PC-9 (cell line): ENCODE measurements around the gene RCBTB2. TPM values are rescaled to one million over a fixed set of nuclear protein-coding genes. Genes with fewer than 3 reads are reported as not detected.

ENCODE experiments used
- BruUV-seq: library from RNA; stranded (reverse); fragments of 400-500 nt; replicated peaks from 2 replicates; lab custom pipeline; 2021; lab: Mats Ljungman, UMichigan
- CTCF ChIA-PET: fragments of 300-600 bp; sonication (Branson Sonifier 250); formaldehyde crosslinking; loops from one replicate; lab custom pipeline; 2022; ENCODE audit warnings: antibody characterized with exemption; lab: Charles Lee
- POLR2A ChIA-PET: fragments of 300-600 bp; sonication (Branson Sonifier 250); formaldehyde crosslinking; loops from one replicate; lab custom pipeline; 2022; ENCODE audit warnings: antibody characterized with exemption; ENCODE audit not compliant: unreplicated experiment; lab: Charles Lee
- DNase-seq, 2 experiments: peaks; one replicate each; pipeline versions ENCODE4 v3.0.0 to v3.0.0-alpha.2; 2015 to 2022; ENCODE audit warnings: mixed read lengths in 1 of 2
- H2AFZ ChIP-seq: fragments of 200-600 bp; sonication (generic); 2 replicates; pipeline ENCODE4 v1.8.1; 2017; ENCODE audit warnings: antibody characterized with exemption
- H3F3A ChIP-seq: fragments of 200-600 bp; sonication (generic); 2 replicates; pipeline ENCODE4 v1.8.1; 2017; ENCODE audit warnings: antibody characterized with exemption, mild to moderate bottlenecking, low read depth; ENCODE audit not compliant: insufficient read depth
- H3K27ac ChIP-seq: fragments of 200-600 bp; sonication (generic); 2 replicates; pipeline ENCODE4 v1.6.1; 2016; ENCODE audit warnings: mixed run types
- H3K27me3 ChIP-seq: fragments of 200-600 bp; sonication (generic); 2 replicates; pipeline ENCODE4 v1.6.1; 2016; ENCODE audit warnings: low read depth, mixed run types; ENCODE audit not compliant: insufficient read depth
- H3K36me3 ChIP-seq: fragments of 200-600 bp; sonication (generic); 2 replicates; pipeline ENCODE4 v1.6.1; 2016; ENCODE audit warnings: low read depth, mixed run types
- H3K4me1 ChIP-seq: fragments of 200-600 bp; sonication (generic); replicated peaks from 2 replicates; pipeline ENCODE4 v1.6.1; 2016; ENCODE audit warnings: mixed run types; ENCODE audit not compliant: insufficient read depth
- H3K4me2 ChIP-seq: fragments of 200-600 bp; sonication (generic); 2 replicates; pipeline ENCODE4 v1.6.1; 2017; ENCODE audit warnings: mixed run types
- H3K4me3 ChIP-seq: fragments of 200-600 bp; sonication (generic); 2 replicates; pipeline ENCODE4 v1.6.1; 2016; ENCODE audit warnings: mixed run types
- H3K79me2 ChIP-seq: fragments of 200-600 bp; sonication (generic); 2 replicates; pipeline ENCODE4 v1.6.1; 2017; ENCODE audit warnings: low read depth, mixed run types
- H3K9me2 ChIP-seq: fragments of 200-600 bp; sonication (generic); 2 replicates; pipeline ENCODE4 v1.8.1; 2017; ENCODE audit warnings: mild to moderate bottlenecking; ENCODE audit not compliant: insufficient read depth
- H3K9me3 ChIP-seq: fragments of 200-600 bp; sonication (generic); 2 replicates; pipeline ENCODE4 v1.8.1; 2016; ENCODE audit warnings: low read depth; ENCODE audit not compliant: insufficient read depth
- H4K20me1 ChIP-seq: fragments of 200-600 bp; sonication (generic); 2 replicates; pipeline ENCODE4 v1.8.1; 2017; ENCODE audit not compliant: insufficient read depth
- EZH2 ChIP-seq: fragments of 200-600 bp; sonication (generic); IDR thresholded peaks from 2 replicates; pipeline ENCODE4 v1.8.0; 2017; ENCODE audit warnings: antibody characterized with exemption, low read depth
- intact Hi-C: fragments of 100-400 bp; cut with micrococcal nuclease; formaldehyde crosslinking; loops from one replicate; pipeline ENCODE4 v1.10.0; 2022; ENCODE audit not compliant: unreplicated experiment
- total RNA-seq: library from RNA; stranded (reverse); gene quantifications from 2 replicates; pipeline ENCODE4 v1.2.3, GENCODE V29; 2021
- TF ChIP-seq, protein P1 (sequence below): fragments of 200-600 bp; sonication (generic); conservative IDR thresholded peaks from 2 replicates; pipeline ENCODE4 v1.6.1; 2017; ENCODE audit warnings: mixed run types, antibody characterized with exemption, mild to moderate bottlenecking, moderate library complexity

The RCBTB2 gene
- total RNA-seq, 1 experiment from 2014 or later = 2.6 TPM

DNA sequence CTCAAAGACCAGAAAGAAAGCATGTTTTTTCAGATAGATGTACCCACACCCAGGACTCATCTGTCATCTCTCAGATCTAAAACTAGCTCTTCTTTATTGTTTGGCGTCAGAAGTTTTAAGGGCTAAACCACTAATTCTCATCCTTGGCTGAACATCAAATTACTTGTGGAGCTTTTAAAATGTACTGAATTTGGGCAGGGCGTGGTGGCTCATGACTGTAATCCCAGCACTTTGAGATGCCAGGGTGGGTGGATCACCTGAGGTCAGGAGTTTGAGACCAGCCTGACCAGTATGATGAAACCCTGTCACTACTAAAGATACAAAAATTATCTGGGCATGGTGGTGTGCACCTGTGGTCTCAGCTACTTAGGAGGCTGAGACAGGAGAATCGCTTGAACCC is 47.4 kb downstream of the RCBTB2 start:
- CTCF ChIA-PET = no interaction called here

DNA sequence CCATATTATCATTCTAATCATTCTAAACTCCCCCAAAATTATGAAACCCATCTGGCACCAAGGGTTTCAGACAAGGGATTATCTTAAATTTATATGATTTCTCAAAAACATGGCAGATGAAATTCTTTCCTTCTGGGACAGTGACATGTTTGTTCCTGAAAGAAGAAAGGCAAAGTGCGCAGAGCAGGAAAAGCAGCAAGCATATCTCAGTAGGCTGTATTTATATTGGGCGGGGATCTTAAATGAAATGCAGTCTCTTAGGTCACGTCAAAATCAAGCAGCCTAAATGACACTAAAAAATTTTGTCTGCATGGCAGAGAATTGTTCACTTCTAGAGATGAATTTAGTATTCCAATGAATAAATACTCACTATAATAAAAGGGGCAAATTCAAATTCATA is 49.3 kb downstream of the RCBTB2 start:
- H4K20me1 ChIP-seq = no peaks in the 10 kb centered on the region
- BruUV-seq = no TSS peak
- H2AFZ ChIP-seq = no peak overlapping the region
- no peaks in the 10 kb centered on the region for H3K9me2 ChIP-seq
- intact Hi-C loops = no loop called here
- ChIA-PET POLR2A (no interaction called here), CTCF (no interaction called here)
- TF ChIP-seq, protein P1, sequence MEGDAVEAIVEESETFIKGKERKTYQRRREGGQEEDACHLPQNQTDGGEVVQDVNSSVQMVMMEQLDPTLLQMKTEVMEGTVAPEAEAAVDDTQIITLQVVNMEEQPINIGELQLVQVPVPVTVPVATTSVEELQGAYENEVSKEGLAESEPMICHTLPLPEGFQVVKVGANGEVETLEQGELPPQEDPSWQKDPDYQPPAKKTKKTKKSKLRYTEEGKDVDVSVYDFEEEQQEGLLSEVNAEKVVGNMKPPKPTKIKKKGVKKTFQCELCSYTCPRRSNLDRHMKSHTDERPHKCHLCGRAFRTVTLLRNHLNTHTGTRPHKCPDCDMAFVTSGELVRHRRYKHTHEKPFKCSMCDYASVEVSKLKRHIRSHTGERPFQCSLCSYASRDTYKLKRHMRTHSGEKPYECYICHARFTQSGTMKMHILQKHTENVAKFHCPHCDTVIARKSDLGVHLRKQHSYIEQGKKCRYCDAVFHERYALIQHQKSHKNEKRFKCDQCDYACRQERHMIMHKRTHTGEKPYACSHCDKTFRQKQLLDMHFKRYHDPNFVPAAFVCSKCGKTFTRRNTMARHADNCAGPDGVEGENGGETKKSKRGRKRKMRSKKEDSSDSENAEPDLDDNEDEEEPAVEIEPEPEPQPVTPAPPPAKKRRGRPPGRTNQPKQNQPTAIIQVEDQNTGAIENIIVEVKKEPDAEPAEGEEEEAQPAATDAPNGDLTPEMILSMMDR = no peak
- no peak for TF ChIP-seq EZH2
- no peak for DNase-seq
- H3K27ac ChIP-seq = no peak overlapping the region
- no peaks in the 10 kb centered on the region for H3K4me1 ChIP-seq
- no peak overlapping the region for H3K4me2 ChIP-seq
- no peaks in the 10 kb centered on the region for H3K36me3 ChIP-seq
- no peaks in the 10 kb centered on the region for H3K79me2 ChIP-seq
- H3K4me3 ChIP-seq = no peak overlapping the region
- no peaks in the 10 kb centered on the region for H3K27me3 ChIP-seq
- no peaks in the 10 kb centered on the region for H3K9me3 ChIP-seq
- no peaks in the 10 kb centered on the region for H3F3A ChIP-seq

More for the DNA sequence above, 47.4 kb downstream of the RCBTB2 start:
- Histone ChIP-seq H3F3A (no peaks in the 10 kb centered on the region), H3K4me3 (no peak overlapping the region), H3K9me3 (no peaks in the 10 kb centered on the region), H3K27me3 (no peaks in the 10 kb centered on the region), H3K4me2 (no peak overlapping the region), H2AFZ (no peak overlapping the region), H3K27ac (no peak overlapping the region), H3K79me2 (no peaks in the 10 kb centered on the region), H3K9me2 (no peaks in the 10 kb centered on the region), H3K4me1 (no peaks in the 10 kb centered on the region), H3K36me3 (no peaks in the 10 kb centered on the region), H4K20me1 (no peaks in the 10 kb centered on the region)
- intact Hi-C loops = no loop called here
- DNase-seq = no peak
- no TSS peak for BruUV-seq
- TF ChIP-seq EZH2 = no peak
- TF ChIP-seq, protein P1 = no peak
- POLR2A ChIA-PET = no interaction called here

DNA sequence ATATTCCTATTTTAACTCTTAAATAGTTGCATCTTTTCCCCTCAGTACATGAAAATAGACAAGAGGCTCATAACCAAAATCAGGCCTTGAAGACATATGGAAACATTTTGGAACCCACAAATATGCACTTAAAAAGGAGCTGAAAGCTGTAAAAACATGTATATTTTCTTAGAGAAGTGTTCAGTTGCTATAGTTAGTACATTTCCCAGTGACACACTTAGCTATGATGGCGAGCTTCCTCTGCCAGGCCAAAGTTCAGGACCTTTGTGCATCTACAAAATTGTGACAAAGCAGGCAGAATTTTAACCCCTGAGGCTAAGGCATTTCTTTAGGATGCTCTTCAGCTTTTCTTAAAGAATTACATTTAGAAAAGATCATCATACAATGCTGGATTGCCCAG is 54.5 kb downstream of the RCBTB2 start:
- no peaks in the 10 kb centered on the region for H3K79me2 ChIP-seq
- no peak for DNase-seq
- H3K9me2 ChIP-seq = no peaks in the 10 kb centered on the region
- H3K27ac ChIP-seq = no peak overlapping the region
- intact Hi-C loops = no loop called here
- H3K4me1 ChIP-seq = no peaks in the 10 kb centered on the region
- CTCF ChIA-PET = no interaction called here
- no TSS peak for BruUV-seq
- no peaks in the 10 kb centered on the region for H4K20me1 ChIP-seq
- no peaks in the 10 kb centered on the region for H3F3A ChIP-seq
- H3K9me3 ChIP-seq = no peaks in the 10 kb centered on the region
- H3K27me3 ChIP-seq = no peaks in the 10 kb centered on the region
- no peaks in the 10 kb centered on the region for H3K36me3 ChIP-seq
- no peak overlapping the region for H2AFZ ChIP-seq
- no peak overlapping the region for H3K4me3 ChIP-seq
- no peak overlapping the region for H3K4me2 ChIP-seq
- POLR2A ChIA-PET = no interaction called here
- TF ChIP-seq EZH2 = no peak
- TF ChIP-seq, protein P1 = no peak
